Measurements from ENCODE around the gene SAA1.

DNA sequence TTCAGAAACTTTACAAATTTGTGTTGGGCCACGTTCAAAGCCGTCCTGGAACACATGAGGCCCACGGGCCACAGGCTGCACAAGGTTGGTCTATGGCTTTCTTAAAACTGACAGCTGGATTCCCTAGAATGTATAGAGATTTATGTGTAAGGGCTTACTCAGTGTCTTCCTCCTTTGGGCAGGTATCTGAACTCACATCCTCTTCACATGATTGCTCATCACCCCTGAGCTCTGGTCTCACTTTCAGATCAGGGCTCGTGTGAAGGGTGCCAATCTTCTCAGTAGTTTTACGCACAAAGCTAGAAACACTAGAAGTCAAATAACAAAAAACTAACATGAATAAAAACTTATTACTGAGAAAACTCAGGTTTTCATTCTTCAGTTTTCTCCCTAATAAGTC is 28.8 kb downstream of the SAA1 start:
- TF ChIP-seq, protein P1, sequence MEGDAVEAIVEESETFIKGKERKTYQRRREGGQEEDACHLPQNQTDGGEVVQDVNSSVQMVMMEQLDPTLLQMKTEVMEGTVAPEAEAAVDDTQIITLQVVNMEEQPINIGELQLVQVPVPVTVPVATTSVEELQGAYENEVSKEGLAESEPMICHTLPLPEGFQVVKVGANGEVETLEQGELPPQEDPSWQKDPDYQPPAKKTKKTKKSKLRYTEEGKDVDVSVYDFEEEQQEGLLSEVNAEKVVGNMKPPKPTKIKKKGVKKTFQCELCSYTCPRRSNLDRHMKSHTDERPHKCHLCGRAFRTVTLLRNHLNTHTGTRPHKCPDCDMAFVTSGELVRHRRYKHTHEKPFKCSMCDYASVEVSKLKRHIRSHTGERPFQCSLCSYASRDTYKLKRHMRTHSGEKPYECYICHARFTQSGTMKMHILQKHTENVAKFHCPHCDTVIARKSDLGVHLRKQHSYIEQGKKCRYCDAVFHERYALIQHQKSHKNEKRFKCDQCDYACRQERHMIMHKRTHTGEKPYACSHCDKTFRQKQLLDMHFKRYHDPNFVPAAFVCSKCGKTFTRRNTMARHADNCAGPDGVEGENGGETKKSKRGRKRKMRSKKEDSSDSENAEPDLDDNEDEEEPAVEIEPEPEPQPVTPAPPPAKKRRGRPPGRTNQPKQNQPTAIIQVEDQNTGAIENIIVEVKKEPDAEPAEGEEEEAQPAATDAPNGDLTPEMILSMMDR (IDR thresholded peaks at IDR 0.05) = no peak
- no peak for TF ChIP-seq EZH2 (IDR thresholded peaks at IDR 0.05)
- no peak for TF ChIP-seq EZH2phosphoT487 (IDR thresholded peaks at IDR 0.05)
